Hematopoietic multipotent progenitor cell treated with erythropoietin and hydrocortisone succinate and interleukin-3 and kit ligand, for 15 days (in vitro differentiated cells): Measurements from ENCODE around the gene AASS.

ENCODE experiments used
- DNase-seq: peaks from one replicate; pipeline ENCODE4 v3.0.0-alpha.2; 2015; ENCODE audit warnings: low spot score

Gene AASS

GRCh38 chr7:122038904-122039303 is 105.1 kb downstream of the AASS start:
- no peak for DNase-seq

- no peak for DNase-seq
These were observed 105.9 kb downstream of the AASS start for GRCh38 chr7:122038134-122038533.

GRCh38 chr7:122035876-122036275 is 108.2 kb downstream of the AASS start:
- no peak for DNase-seq

GRCh38 chr7:122033641-122034040 is 110.4 kb downstream of the AASS start:
- DNase-seq = no peak

- DNase-seq = no peak
These were observed 117.0 kb downstream of the AASS start for GRCh38 chr7:122027058-122027457.
